NCI-H524 treated with DMSO at 0.1 percent for 48 hours (cell line): ENCODE measurements around the gene SAP30BP.

Experiments used
- DNase-seq: peaks from one replicate; lab custom pipeline; 2025; lab: John Stamatoyannopoulos, UW

The SAP30BP gene

GRCh38 chr17:75647061-75647460, 20.1 kb upstream of the SAP30BP start:
- no peak for DNase-seq

- no peak for DNase-seq
Observed at GRCh38 chr17:75647921-75648320, 19.2 kb upstream of the SAP30BP start.

GRCh38 chr17:75649687-75650086, 17.5 kb upstream of the SAP30BP start:
- no peak for DNase-seq

GRCh38 chr17:75650874-75651273, 16.3 kb upstream of the SAP30BP start:
- DNase-seq = no peak

GRCh38 chr17:75652341-75652740, 14.8 kb upstream of the SAP30BP start:
- no peak for DNase-seq

GRCh38 chr17:75652934-75653549, 14.1 kb upstream of the SAP30BP start:
- DNase-seq = no peak

- DNase-seq = no peak
Observed at GRCh38 chr17:75654176-75654575, 13.0 kb upstream of the SAP30BP start.

- DNase-seq = no peak
Observed at GRCh38 chr17:75658237-75658636, 8.9 kb upstream of the SAP30BP start.

GRCh38 chr17:75661531-75661930, 5.6 kb upstream of the SAP30BP start:
- DNase-seq = no peak

GRCh38 chr17:75662511-75662910, 4.6 kb upstream of the SAP30BP start:
- no peak for DNase-seq

GRCh38 chr17:75664099-75664549, 3.0 kb upstream of the SAP30BP start:
- DNase-seq = no peak

- no peak for DNase-seq
Observed at GRCh38 chr17:75665981-75666380, 1.2 kb upstream of the SAP30BP start.

GRCh38 chr17:75667825-75668224, 687 bp downstream of the SAP30BP start:
- no peak for DNase-seq

- DNase-seq = no peak
Observed at GRCh38 chr17:75668489-75668888, 1.4 kb downstream of the SAP30BP start.

GRCh38 chr17:75670868-75671267, 3.7 kb downstream of the SAP30BP start:
- no peak for DNase-seq

GRCh38 chr17:75672011-75672410, 4.9 kb downstream of the SAP30BP start:
- DNase-seq = no peak

GRCh38 chr17:75673487-75673886, 6.3 kb downstream of the SAP30BP start:
- DNase-seq = no peak

- no peak for DNase-seq
Observed at GRCh38 chr17:75676461-75676860, 9.3 kb downstream of the SAP30BP start.

- DNase-seq = no peak
Observed at GRCh38 chr17:75679706-75680211, 12.6 kb downstream of the SAP30BP start.

- DNase-seq = no peak
Observed at GRCh38 chr17:75680431-75680830, 13.3 kb downstream of the SAP30BP start.

- DNase-seq = no peak
Observed at GRCh38 chr17:75681289-75681688, 14.2 kb downstream of the SAP30BP start.

- no peak for DNase-seq
Observed at GRCh38 chr17:75683583-75683982, 16.4 kb downstream of the SAP30BP start.

GRCh38 chr17:75684249-75684648, 17.1 kb downstream of the SAP30BP start:
- DNase-seq = no peak

GRCh38 chr17:75684924-75685323, 17.8 kb downstream of the SAP30BP start:
- no peak for DNase-seq
